Measurements from ENCODE around the gene DHRS7. TPM values are rescaled to one million over a fixed set of nuclear protein-coding genes. Genes with fewer than 3 reads are reported as not detected.
"Not testable (repeated sequence)": the region's sequence is repeated elsewhere in the genome, so short reads cannot be mapped to it uniquely, and the experiment has no call there.

DHRS7 gene
- total and polyA plus RNA-seq, 3 experiments from 2014 or later = 79.8 to 272 (median 80.6) TPM

DNA sequence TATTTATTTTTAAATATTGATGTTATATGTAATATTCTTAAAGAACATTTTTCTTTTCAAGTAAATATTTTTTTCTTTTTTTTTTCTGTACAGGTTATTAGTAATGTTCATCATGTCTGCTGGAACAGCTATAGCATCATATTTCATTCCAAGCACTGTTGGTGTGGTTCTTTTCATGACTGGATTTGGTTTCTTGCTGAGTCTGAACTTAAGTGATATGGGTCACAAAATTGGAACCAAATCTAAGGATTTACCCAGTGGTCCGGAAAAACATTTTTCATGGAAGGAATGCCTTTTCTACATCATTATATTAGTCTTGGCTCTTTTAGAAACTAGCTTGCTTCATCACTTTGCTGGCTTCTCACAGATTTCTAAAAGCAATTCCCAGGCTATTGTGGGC is 50.3 kb downstream of the DHRS7 start:
- Mint-ChIP-seq H3K4me3 (no peak overlapping the region), H3K4me1 (peaks cover 8 to 21% (median 12%) of the 10 kb centered on the region in 3 donors), H3K36me3 (peaks cover 4 to 48% (median 21%) of the 10 kb centered on the region in 3 donors), H3K27me3 (no peaks in the 10 kb centered on the region), H3K27ac (peak overlapping the region in 1 of 8 donors; percentile 23), H3K9me3 (no peaks in the 10 kb centered on the region)
- no peak for DNase-seq
- no peak overlapping the region for H3K27ac ChIP-seq (ENCODE audit: low read depth, low read length)
- ChIA-PET POLR2A (no interaction called here), CTCF (no interaction called here)
- H3K27me3 ChIP-seq (ENCODE audit: insufficient read depth, low read length, poor library complexity, severe bottlenecking) = no peaks in the 10 kb centered on the region
- no peaks in the 10 kb centered on the region for H3K4me1 ChIP-seq (ENCODE audit: insufficient read depth, low read length)
- H3K36me3 ChIP-seq (ENCODE audit: insufficient read depth, low read length) = peaks cover 5% of the 10 kb centered on the region
- H3K4me3 ChIP-seq (ENCODE audit: low read length) = no peak overlapping the region
- H3K9me3 ChIP-seq (ENCODE audit: low read length) = no peaks in the 10 kb centered on the region

DNA sequence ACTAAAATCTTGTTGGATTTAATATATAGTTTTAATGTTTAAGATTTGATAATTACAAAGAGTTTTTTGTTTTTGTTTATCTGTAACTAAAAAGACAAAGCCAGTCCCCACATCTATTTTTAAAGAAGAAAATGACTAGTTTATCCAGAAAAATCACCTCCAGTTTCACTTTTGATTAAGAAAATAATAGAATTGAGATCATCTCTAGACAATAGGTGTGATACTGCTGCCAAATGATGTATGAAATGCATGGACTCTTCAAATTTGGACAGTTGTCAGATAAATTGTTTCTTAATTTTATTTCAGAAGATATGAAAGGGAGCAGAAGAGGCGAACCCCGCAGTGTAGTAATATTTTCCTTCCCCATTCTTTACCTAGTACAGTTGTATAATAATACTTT is 53.5 kb downstream of the DHRS7 start:
- H3K4me3 ChIP-seq (ENCODE audit: low read length) = no peak overlapping the region
- H3K36me3 ChIP-seq (ENCODE audit: insufficient read depth, low read length) = no peaks in the 10 kb centered on the region
- Mint-ChIP-seq H3K27me3 (no peaks in the 10 kb centered on the region), H3K9me3 (no peaks in the 10 kb centered on the region), H3K27ac (peak overlapping the region in 1 of 8 donors; percentile 32), H3K36me3 (peaks cover 4 to 45% (median 18%) of the 10 kb centered on the region in 3 donors), H3K4me1 (peaks cover 10 to 21% (median 15%) of the 10 kb centered on the region in 3 donors), H3K4me3 (no peak overlapping the region)
- H3K27me3 ChIP-seq (ENCODE audit: insufficient read depth, low read length, poor library complexity, severe bottlenecking) = no peaks in the 10 kb centered on the region
- POLR2A ChIA-PET = no interaction called here
- no peak overlapping the region for H3K27ac ChIP-seq (ENCODE audit: low read depth, low read length)
- H3K4me1 ChIP-seq (ENCODE audit: insufficient read depth, low read length) = no peaks in the 10 kb centered on the region
- H3K9me3 ChIP-seq (ENCODE audit: low read length) = no peaks in the 10 kb centered on the region
- CTCF ChIA-PET = no interaction called here
- no peak for DNase-seq

DNA sequence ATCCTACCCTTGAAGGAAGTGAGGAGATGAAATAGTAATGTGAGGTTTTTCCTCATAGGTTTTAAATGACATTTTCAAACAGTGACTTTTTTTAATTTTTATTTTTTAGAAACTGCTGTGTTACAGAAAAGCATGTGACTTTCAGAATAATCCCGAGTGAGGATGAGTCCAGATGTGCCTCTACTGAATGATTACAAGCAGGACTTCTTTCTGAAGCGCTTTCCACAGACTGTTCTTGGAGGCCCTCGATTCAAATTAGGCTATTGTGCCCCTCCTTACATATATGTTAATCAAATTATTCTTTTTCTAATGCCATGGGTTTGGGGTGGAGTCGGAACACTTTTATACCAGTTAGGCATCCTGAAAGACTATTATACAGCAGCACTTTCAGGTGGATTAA is 57.7 kb downstream of the DHRS7 start:
- no peaks in the 10 kb centered on the region for H3K27me3 ChIP-seq (ENCODE audit: insufficient read depth, low read length, poor library complexity, severe bottlenecking)
- ChIA-PET POLR2A (no interaction called here), CTCF (no interaction called here)
- H3K27ac Mint-ChIP-seq = peak overlapping the region in 2 of 8 donors; percentile 2 to 58
- H3K9me3 Mint-ChIP-seq = no peaks in the 10 kb centered on the region
- no peak for DNase-seq
- H3K9me3 ChIP-seq (ENCODE audit: low read length) = no peaks in the 10 kb centered on the region
- H3K4me1 ChIP-seq (ENCODE audit: insufficient read depth, low read length) = no peaks in the 10 kb centered on the region
- no peaks in the 10 kb centered on the region for H3K36me3 ChIP-seq (ENCODE audit: insufficient read depth, low read length)
- H3K27ac ChIP-seq (ENCODE audit: low read depth, low read length) = no peak overlapping the region
- H3K27me3 Mint-ChIP-seq = no peaks in the 10 kb centered on the region
- H3K4me3 ChIP-seq (ENCODE audit: low read length) = no peak overlapping the region
- peaks cover 0 to 33% (median 17%) of the 10 kb centered on the region in 3 donors for H3K36me3 Mint-ChIP-seq
- peaks cover 12 to 41% (median 31%) of the 10 kb centered on the region in 3 donors for H3K4me1 Mint-ChIP-seq
- H3K4me3 Mint-ChIP-seq = no peak overlapping the region

DNA sequence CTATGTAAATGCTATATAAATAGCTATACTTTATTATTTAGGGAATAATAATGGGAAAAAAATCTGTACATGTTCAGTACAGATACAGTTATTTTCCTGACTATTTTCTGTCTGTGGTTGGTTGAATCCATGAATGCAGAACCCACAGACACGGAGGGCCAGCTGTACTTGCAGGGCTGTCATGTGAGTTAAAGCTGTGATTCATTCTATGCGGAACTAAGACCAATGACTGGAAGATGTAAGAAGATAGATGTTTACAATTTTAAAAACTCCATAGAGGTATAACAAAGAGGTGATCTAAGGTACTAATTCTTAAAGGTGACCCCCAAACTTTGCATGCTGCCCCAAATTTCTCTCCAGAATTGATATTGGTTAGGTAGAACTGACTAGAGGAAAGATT is 58.9 kb downstream of the DHRS7 start:
- no peak overlapping the region for H3K27ac ChIP-seq (ENCODE audit: low read depth, low read length)
- ChIA-PET CTCF (no interaction called here), POLR2A (no interaction called here)
- peak overlapping the region in 1 of 8 donors; percentile 31 for H3K27ac Mint-ChIP-seq
- peaks cover 16 to 50% (median 39%) of the 10 kb centered on the region in 3 donors for H3K4me1 Mint-ChIP-seq
- H3K36me3 ChIP-seq (ENCODE audit: insufficient read depth, low read length) = no peaks in the 10 kb centered on the region
- H3K27me3 ChIP-seq (ENCODE audit: insufficient read depth, low read length, poor library complexity, severe bottlenecking) = no peaks in the 10 kb centered on the region
- no peaks in the 10 kb centered on the region for H3K27me3 Mint-ChIP-seq
- no peak overlapping the region for H3K4me3 Mint-ChIP-seq
- no peaks in the 10 kb centered on the region for H3K4me1 ChIP-seq (ENCODE audit: insufficient read depth, low read length)
- H3K9me3 ChIP-seq (ENCODE audit: low read length) = no peaks in the 10 kb centered on the region
- no peaks in the 10 kb centered on the region for H3K9me3 Mint-ChIP-seq
- no peak overlapping the region for H3K4me3 ChIP-seq (ENCODE audit: low read length)
- no peak for DNase-seq
- H3K36me3 Mint-ChIP-seq = peaks cover 0 to 31% (median 15%) of the 10 kb centered on the region in 3 donors

DNA sequence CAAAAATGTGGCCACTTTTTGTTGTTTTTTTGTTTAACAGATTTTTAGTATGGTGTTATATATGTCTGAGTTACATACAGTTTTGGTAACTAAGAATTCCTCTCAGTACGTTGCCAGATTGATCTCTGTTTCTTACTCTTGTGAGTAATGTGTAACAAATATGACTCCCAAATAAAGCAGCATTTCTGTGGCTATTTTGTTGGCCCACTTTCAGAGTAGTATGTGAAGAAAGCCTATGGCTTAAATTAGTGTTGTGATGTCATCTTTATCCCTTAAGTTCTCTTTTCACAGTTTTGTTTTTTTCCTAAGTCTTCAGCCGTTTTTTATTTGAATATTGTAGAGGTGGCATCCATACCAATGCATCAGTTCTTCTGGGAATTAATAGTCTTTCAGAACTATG is 62.8 kb downstream of the DHRS7 start:
- no peaks in the 10 kb centered on the region for H3K36me3 ChIP-seq (ENCODE audit: insufficient read depth, low read length)
- no peaks in the 10 kb centered on the region for H3K27me3 Mint-ChIP-seq
- CTCF ChIA-PET = no interaction called here

DNA sequence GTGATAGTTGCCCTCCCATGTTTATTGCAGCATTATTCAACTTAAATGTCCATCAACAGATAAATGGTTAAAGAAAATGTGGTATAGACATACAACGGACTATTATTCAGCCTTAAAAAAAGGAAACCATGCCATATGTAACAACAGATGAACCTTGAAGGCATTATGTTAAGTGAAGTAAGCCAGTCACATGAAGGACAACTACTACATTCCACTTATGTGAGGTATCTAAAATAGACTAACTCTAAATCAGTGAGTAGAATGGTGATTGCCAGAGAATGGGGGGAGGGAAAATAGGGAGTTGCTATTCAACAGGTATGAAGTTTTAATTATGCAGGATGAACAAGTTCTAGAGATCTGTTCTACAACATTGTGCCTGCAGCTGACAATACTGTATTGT is 63.4 kb downstream of the DHRS7 start:
- Mint-ChIP-seq H3K27me3 (no peaks in the 10 kb centered on the region), H3K9me3 (no peaks in the 10 kb centered on the region), H3K4me1 (peaks cover 28 to 70% (median 57%) of the 10 kb centered on the region in 3 donors), H3K27ac (peak overlapping the region in 1 of 8 donors; percentile 26), H3K36me3 (peaks cover 7 to 29% (median 13%) of the 10 kb centered on the region in 3 donors), H3K4me3 (no peak overlapping the region)
- no peak for DNase-seq
- POLR2A ChIA-PET = no interaction called here
- CTCF ChIA-PET = no interaction called here
- H3K36me3 ChIP-seq (ENCODE audit: insufficient read depth, low read length) = no peaks in the 10 kb centered on the region
- no peaks in the 10 kb centered on the region for H3K9me3 ChIP-seq (ENCODE audit: low read length)
- no peak overlapping the region for H3K27ac ChIP-seq (ENCODE audit: low read depth, low read length)
- H3K4me1 ChIP-seq (ENCODE audit: insufficient read depth, low read length) = no peaks in the 10 kb centered on the region
- H3K27me3 ChIP-seq (ENCODE audit: insufficient read depth, low read length, poor library complexity, severe bottlenecking) = no peaks in the 10 kb centered on the region
- no peak overlapping the region for H3K4me3 ChIP-seq (ENCODE audit: low read length)

More for the DNA sequence above, 62.8 kb downstream of the DHRS7 start:
- POLR2A ChIA-PET = no interaction called here
- H3K27ac Mint-ChIP-seq = no peak overlapping the region
- no peak for DNase-seq
- H3K27ac ChIP-seq (ENCODE audit: low read depth, low read length) = no peak overlapping the region
- no peaks in the 10 kb centered on the region for H3K27me3 ChIP-seq (ENCODE audit: insufficient read depth, low read length, poor library complexity, severe bottlenecking)
- H3K4me3 ChIP-seq (ENCODE audit: low read length) = no peak overlapping the region
- H3K4me1 ChIP-seq (ENCODE audit: insufficient read depth, low read length) = no peaks in the 10 kb centered on the region
- peaks cover 7 to 26% (median 13%) of the 10 kb centered on the region in 3 donors for H3K36me3 Mint-ChIP-seq
- H3K9me3 ChIP-seq (ENCODE audit: low read length) = no peaks in the 10 kb centered on the region
- no peak overlapping the region for H3K4me3 Mint-ChIP-seq
- peaks cover 28 to 64% (median 54%) of the 10 kb centered on the region in 3 donors for H3K4me1 Mint-ChIP-seq
- H3K9me3 Mint-ChIP-seq = no peaks in the 10 kb centered on the region

DNA sequence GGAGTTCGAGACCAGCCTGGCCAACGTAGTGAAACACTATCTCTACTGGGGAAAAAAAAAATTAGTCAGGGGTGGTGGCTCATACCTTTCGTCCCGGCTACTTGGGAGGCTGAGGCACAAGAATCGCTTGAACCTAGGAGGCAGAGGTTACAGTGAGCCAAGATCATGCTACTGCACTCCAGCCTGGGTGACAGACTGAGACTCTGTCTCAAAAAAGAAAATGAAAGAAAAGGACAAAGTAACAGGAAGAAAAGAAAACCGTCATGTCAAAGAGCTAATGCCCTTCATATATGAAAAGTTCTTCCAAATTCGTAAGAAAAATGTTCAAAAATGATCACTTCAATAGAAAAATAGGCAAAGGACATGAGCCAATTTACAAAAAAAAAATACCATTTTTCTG is 65.3 kb downstream of the DHRS7 start:
- H3K36me3 Mint-ChIP-seq = peaks cover 7 to 28% (median 13%) of the 10 kb centered on the region in 3 donors
- POLR2A ChIA-PET; H3K9me3 Mint-ChIP-seq; H3K36me3 ChIP-seq (ENCODE audit: insufficient read depth, low read length); H3K4me3 ChIP-seq (ENCODE audit: low read length); CTCF ChIA-PET; H3K4me1 ChIP-seq (ENCODE audit: insufficient read depth, low read length); H3K27me3 ChIP-seq (ENCODE audit: insufficient read depth, low read length, poor library complexity, severe bottlenecking); DNase-seq; H3K27ac ChIP-seq (ENCODE audit: low read depth, low read length); H3K27me3 Mint-ChIP-seq; H3K9me3 ChIP-seq (ENCODE audit: low read length): not testable (repeated sequence)
- peaks cover 31 to 71% (median 62%) of the 10 kb centered on the region in 3 donors for H3K4me1 Mint-ChIP-seq
- peak overlapping the region in 3 of 8 donors; percentile 40 to 72 (median 68) for H3K27ac Mint-ChIP-seq
- peak overlapping the region in 1 of 7 donors; percentile 10 for H3K4me3 Mint-ChIP-seq

DNA sequence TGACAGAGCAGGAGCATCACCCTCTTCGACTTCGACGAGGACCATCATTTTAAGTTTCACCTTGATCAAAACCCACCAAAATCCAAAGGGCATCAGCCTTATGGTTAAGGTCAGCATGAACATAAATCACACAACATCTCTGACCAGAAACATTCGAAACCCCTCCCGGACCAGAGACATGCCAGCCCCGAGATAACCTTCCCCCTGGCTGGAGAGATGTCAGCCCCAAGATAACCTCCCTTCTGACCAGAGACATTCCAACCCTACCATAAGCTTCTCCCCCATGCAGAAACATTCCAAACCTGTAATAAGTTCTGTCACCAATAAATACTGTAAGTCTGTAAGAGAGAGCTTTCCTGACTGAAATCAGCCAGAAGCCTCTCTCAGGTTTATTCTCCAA is 67.2 kb downstream of the DHRS7 start:
- ChIA-PET CTCF (no interaction called here), POLR2A (no interaction called here)
- H3K36me3 ChIP-seq (ENCODE audit: insufficient read depth, low read length) = no peaks in the 10 kb centered on the region
- Mint-ChIP-seq H3K36me3 (peaks cover 7 to 24% (median 11%) of the 10 kb centered on the region in 3 donors), H3K27me3 (no peaks in the 10 kb centered on the region), H3K9me3 (no peaks in the 10 kb centered on the region), H3K4me3 (no peak overlapping the region), H3K4me1 (peaks cover 46 to 77% (median 74%) of the 10 kb centered on the region in 3 donors), H3K27ac (peak overlapping the region in 2 of 8 donors; percentile 3 to 13)
- no peaks in the 10 kb centered on the region for H3K27me3 ChIP-seq (ENCODE audit: insufficient read depth, low read length, poor library complexity, severe bottlenecking)
- peaks cover 24% of the 10 kb centered on the region for H3K4me1 ChIP-seq (ENCODE audit: insufficient read depth, low read length)
- no peak for DNase-seq
- no peak overlapping the region for H3K27ac ChIP-seq (ENCODE audit: low read depth, low read length)
- H3K9me3 ChIP-seq (ENCODE audit: low read length) = no peaks in the 10 kb centered on the region
- no peak overlapping the region for H3K4me3 ChIP-seq (ENCODE audit: low read length)

Data from CD8-positive, alpha-beta memory T cell (primary cell).